GM21360 (cell line): ENCODE results near the gene TMEM63B.
"Not testable (repeated sequence)": the region's sequence is repeated elsewhere in the genome, so short reads cannot be mapped to it uniquely, and the experiment has no call there.

Experiments
- ATAC-seq: cut with Tn5 transposase; IDR thresholded peaks from one replicate; pipeline ENCODE4 v1.9.1; 2021; ENCODE audit warnings: mild to moderate bottlenecking, moderate library complexity; ENCODE audit not compliant: unreplicated experiment

The TMEM63B gene

DNA sequence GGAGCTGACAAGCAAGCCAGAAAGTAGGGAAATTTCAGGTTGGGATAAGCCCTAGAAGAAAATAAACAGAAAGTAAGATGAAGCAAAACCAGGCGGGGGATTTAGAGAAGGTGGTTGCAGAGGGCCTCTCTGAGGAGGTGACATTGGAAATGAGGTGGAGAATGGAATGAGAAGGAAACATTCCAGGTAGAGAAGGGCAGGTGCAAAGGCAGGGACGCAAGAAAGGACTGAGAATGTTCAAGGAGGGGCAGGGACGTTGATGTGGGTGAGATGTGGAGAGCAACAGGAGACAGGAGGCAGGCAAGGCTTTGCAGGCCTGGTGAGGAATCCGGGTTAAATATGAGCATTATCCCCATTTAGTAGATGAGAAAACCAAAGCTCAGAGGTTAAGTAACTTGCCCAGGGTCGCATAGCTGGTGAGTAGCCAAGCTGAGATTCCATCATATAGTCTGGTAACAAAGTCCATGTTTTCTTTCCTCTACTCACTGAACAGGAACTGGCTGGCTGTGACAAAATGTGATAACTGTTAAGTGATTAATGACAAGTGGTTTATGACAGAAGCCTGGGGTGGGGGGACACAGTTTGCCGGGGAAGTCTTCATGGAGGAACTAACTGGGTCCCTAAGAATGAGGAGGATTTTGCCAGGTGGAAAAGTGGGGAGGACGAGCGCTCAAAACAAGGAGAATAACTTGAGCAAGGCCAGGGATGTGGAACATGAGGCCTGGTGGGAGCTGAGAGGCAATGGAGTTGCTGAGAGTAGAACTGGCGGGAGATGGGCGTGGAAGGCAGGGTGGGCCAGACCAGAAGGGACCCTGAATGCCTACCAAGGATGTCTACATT lies 32.7 kb upstream of the TMEM63B start:
- ATAC-seq, result no peak

DNA sequence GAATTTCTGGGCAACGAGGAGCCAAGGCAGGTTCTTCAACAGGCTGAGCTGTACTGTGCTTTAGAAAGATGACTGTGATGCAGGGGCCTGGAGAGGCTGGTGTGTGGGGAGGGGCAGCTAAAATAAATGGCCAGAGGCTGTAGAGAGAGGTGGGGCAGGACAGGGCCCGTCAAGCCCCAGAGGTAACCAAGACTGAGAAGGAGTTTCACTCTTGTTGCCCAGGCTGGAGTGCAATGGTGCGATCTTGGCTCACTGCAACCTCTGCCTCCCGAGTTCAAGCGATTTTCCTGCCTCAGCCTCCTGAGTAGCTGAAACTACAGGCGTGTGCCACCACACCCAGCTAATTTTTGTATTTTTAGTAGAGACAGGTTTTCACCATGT lies 32.1 kb upstream of the TMEM63B start:
- not testable (repeated sequence) for ATAC-seq

DNA sequence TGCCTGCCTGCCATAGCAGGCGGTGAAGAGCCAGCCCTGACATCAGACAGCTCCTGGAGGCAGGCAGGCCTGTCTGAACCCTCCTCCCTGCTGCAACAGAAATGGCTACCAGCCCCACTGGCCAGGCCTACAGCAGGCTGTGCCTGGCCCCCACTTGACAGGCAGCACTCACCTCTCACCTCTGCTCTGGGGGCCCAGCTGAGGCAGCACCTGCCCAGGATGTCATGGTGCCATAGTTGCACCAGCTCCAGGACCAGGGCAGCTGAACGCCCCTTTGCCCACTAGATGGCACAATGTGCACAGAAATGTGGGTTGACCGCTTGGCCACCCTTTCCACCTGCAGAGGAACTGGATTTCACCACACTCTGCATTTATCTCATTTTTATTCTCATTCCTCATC lies 30.7 kb upstream of the TMEM63B start:
- ATAC-seq, result no peak

DNA sequence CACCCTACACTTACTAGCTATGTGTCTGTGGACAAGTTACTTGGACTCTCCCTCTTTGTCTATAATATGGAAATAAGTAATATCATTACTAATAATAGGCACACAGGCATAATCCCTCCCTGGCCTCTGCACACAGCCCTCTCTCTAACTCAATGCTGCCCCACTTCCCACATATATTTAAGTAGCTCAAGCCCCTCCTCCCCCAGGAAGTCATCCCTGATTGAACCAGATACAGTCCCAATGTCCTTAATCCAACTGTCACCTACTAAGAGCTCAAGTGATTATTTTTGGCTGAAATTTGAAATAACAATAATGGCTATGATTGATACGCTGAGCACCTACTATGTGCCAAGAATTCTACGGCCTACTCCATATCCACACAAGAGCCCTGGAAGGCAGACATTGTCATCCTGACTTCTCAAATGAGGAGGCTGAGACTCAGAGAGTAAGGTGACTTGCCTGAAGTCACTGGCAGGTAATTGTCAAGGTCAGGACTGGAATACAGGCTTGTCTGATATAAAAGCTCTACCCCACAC lies 29.5 kb upstream of the TMEM63B start:
- ATAC-seq, result no peak

DNA sequence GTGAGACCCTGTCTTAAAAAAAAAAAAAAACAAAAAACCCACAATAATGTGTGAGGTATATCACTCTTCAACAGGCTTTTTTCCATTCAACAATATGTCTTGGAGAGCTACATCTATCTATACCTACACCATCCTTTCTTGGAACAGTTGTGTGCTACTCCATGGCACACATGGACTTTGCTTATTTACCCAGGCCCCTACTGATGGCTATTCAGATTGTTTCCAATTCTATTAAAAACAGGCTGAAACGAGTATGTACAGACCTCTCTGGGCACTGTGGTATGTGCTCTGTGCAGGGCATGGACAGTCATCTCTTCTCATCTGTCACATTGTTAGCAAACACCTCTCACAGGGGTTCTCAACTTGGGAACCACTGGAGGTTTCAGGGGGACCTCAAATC lies 28.2 kb upstream of the TMEM63B start:
- ATAC-seq, result no peak

DNA sequence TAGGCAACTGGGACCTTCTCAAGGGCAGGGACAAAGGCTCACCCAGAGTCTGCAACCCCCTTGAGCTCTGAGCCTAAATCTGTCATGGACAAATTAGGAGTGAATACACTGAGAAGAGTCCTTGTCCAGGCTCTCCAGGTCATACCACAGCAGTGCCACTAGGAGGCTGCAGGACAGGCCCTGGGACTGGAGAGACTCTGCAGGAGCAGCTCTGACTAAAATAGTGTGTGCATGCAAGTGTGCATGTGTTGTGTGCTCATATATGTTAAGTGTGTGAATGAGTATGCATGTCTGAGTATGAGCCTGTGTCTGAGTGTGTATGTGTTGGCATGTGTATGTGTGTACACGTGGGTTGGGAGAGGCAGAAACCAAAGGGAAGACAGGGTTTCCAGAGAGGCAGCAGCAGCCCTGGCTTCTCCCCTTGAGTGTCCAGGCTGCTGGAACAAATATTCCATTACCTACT lies 27.2 kb upstream of the TMEM63B start:
- ATAC-seq, result no peak

DNA sequence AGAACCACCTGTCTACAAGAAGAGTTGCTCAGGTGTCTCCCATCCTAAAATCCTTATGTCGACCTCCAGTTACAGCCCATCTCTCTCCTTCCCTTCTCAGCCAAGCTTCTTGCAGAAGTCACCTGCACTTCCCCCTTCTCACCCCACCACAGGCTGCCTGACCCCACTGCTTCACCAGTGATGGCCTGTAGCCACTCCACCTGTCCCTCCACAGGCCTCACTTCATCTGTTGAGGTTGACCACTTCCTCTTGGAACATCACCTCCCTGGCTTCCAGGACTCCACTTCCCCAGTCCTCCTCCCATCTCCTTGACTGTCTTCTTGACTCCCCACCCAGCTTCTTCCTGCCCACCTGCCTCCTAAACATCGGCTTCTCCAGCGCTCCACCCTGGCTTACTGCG lies 25.5 kb upstream of the TMEM63B start:
- ATAC-seq, result no peak

DNA sequence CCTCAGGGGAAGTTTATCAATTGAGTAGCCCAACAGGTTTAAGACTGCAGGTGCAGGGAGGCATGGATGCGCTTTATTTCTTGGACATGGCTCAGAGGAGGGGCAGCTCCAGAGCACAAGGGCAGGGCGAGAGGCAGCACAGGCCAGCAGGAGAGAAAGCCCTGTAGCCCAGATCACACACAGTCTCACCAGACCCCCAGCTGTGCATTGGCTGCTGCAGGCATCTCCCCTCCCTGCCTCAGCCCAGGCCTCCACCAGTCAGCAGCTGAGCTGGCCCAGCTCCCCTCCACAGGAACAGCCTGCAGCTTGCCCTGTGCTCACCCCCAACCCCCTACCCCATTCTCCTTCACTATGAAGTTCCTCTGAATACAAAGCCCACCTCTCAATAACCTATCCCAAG lies 24.8 kb upstream of the TMEM63B start:
- no peak for ATAC-seq

DNA sequence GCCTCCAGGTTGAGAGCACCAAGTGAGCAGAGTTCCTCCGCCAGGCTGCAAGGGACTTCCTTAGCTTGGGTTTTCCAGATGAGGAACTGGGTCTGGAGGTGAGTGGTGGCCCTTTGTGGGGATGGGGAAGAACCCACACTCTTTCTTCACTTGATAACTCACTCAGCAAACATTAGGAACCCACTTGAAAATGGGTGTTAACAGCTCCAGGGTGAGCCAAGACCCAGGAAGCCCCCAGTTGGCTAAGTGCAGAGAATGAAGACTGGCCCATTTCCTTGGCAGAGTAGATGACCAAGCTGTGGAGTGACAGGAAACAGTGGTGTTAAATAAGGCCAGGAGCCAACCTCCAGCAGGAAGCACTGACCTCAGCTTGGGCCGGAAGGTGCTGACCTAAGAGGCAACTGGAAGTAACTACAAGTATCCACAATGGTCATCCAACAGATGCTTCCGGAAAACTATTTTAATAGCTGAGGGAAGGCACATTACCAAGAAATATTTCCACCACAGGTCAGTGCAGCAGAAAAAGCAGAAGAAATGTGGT lies 22.8 kb upstream of the TMEM63B start:
- ATAC-seq, result no peak

DNA sequence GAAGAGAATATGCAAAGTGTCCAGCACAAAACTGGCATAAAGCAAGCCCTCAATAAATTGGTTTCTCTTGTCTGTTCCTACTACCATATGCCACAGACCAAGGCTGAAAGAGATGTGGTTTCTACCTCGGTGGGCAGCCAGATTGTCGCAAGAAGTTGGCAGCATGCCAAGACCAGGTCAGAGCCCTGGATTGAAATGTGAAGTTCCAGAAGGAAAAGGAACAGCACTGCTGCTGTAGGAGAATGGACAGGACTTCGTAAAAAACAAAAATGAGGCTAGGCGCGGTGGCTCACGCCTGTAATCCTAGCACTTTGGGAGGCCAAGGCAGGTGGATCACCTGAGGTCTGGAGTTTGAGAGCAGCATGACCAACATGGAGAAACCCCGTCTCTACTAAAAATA lies 22.2 kb upstream of the TMEM63B start:
- ATAC-seq, result no peak

DNA sequence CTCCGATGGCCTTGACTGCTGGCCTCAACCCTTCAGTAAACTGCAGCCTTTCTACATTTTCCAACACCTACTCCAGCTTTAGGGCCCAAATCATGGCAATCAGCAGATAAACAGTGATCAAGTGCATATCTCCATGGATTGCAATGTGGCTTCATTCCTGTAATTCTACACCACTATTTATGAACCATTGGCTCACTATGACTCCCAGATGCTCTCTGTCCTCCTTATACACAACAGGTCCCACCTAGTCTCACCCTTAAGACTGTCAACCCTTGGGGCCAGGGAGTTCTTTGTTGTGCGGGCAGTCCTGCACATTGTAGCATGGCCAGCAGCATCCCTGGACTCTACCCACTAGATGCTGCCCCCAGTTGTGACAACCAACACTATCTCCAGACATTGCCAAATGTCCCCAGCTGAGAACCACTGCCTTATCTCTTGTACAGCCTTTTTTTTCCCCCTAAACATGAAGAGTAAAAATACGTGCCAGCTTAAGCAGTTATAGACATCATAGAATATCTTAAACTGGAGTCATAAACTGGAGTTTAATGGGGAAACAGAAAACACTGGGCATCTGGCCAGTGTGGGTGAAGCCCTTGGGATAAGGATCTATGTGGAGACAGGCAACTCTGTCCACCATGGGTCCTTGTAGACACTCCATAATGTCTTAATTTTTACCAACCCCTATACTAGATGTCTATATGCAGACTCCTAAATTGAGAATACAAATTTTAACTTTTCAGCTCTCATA lies 21.2 kb upstream of the TMEM63B start:
- no peak for ATAC-seq

DNA sequence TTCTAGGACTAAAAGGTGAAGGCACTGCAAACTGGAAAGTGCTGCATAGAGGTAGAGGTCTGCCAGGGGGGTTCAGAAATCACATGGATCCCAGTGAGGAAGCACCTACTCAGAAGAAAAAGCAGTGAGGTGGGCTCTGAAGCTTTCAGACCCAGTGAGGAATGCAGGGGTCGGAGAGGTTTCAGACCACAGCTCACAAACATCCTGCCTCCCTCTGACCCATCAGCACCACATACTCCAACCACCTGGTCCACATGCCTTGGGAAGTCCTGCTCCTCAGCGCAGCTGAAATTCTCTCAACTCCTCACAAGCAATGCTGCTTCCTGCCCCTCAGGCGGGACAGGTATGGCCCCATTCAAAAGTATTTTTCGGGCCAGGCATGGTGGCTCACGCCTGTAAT lies 20.3 kb upstream of the TMEM63B start:
- ATAC-seq, result no peak

DNA sequence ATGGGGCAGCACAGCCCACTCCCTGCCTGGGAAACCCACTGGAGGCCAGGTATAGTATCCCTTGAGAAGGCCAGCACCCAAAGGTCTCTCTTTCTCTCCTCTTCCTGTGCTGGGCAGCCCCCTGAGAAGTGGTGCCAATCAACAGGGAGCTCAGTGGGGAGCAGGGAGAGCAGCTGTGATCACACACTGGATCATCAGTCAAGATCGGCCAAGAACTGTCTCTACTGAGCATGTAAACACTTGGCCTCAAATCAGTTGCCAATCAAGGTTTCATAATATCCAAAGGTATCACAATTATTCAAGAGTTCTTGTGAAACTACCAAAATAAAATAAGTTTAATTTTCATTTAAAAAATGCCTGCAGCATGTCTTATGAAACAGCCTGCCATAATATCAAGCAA lies 18.9 kb upstream of the TMEM63B start:
- ATAC-seq, result no peak

DNA sequence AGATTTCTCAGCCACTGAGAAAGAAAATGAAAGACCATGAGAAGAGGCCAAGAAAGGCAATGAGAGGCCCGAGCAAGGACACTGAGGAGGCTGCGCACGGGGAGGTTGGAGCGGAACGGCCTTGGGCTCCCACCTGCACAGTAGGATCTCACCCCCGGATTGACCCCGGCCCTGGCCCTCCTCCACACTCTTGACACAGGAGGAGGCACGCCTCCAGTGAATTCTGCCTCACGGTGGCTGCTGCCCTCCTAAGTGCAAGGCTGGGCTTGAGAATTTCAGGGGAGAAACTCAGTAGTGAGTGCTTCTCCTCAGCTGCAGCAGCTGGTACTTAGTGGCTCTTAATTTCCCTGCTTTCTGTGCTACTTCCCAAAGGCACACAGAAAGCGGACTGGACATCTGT lies 18.1 kb upstream of the TMEM63B start:
- no peak for ATAC-seq

DNA sequence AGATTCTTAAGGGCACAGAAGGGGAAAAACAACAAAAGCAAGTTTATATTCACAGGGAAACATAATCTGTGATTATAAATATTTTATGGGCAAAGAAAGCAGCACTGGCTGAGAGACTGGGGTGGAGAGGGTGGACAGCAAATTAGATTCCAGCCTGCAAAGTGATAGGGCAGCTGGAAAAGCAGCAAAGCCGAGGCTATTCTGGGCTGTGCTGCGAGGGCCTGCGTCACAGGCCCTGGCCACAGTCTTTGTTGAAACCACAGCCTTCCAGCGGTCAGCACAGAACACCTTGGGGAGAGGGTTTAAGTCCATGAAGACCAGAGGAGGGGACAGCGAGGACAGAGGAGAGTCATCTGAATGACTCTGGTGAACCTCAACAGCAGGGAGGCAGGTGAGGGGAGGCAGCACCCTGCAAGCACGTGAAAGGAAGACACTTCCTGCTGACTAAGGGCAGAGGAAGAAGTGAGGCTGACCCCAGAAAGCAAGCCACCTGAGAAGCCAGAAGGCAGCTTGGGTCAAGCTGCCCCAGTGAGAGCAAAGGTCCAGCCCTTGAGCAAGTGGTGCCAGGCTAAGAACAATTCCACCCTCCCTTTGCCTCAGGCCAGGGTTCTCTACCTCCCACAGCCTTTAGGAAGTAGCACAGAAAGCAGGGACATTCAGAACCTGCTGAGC lies 17.2 kb upstream of the TMEM63B start:
- ATAC-seq, result no peak

DNA sequence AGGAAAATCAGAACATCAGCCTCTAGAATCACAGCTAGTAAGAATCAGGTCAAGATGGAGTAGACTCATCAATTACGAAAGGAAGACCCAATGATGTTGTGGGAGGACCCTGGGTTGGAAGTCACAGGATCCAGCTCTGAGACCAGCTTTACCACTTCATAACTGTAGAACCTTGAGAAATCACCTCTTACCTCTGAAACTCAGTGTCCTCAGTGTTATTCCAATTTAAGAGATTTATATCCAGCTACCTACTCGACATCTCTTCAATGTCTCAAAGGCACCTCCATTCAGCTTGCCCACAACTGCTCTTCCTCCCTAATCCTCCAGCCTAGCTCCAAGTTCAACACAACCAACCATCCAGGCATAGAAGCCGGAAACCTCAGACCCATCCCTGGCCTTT lies 16.4 kb upstream of the TMEM63B start:
- no peak for ATAC-seq

DNA sequence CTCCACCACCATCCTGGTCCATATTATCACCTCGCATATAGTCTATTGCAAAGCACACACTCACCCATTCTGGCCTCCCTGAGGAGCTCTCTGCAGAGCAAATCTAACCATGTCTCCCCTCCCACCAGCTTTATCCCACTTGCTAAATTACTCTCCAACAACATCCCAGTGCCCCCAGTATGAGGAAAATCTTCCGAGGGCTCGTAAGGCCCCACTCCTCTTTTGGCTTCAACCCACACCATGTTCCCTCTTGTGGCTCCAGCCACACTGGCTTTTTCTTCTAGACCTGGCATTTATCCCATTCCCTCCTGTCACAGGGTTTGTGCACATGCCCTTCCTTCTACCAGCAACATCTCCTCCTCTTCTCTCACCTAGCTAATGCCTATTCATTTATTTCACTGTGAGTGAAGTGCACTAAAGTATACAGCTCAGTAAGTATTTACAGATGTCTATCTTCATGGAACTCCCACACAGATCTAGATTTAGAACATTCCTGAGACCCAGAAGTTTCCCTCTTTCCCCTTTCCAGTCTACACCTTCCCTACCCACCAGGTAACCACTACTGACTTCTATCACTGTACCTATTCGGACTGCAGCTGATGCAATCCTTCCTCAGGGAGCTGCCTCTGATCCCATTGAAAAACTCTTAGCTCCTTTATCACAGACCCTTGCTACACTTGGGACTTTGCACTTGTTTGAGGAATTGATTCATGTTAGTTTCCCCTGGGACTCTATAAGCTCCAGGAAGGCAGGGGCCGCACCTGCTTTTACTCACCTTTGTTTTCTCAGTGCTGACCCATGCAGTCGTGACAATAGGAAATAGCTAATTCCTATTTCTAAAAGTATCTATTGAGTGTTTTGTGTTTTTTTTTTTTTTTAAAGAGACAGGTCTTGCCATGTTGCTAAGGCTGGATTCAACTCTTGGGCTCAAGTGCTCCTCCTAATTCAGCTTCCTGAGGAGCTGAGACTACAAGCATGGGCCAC lies 15.6 kb upstream of the TMEM63B start:
- ATAC-seq, result no peak

DNA sequence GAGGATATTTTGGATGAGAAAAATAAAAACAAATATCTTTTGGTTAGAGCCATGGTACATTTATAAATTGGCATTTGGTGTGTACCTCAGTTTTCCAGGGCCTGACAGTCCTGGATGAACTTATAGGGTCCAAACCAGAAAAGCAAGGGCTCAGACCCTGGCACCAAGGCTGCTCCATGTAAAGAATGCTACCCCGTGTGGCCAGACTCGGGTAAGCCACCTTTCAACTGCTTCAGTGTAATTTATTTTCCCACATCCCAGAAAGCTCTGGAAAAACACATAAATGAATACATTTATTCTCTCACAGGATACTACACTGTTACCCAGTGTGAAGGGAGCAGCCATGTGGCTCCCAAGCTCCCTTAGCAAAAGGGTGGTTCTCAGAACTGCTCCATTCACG lies 13.9 kb upstream of the TMEM63B start:
- ATAC-seq, result no peak

DNA sequence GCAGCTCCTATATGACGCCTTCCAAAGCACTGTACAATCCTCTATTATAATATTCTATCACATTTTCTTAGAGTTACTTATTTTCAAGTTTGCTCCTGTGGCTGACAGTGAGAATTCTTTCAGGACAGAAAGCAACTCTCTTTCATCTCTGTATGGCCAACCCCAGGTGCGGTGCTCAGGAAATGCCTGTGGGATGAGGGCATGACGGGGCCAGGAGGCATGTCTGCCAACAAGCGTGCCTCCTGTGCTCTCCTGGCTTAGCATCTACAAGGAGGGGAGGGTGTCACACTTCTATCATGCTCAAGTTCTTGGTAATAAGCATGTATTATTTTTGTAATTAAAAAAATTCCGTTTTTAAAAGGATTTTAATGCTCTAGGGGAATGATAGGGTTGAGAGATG lies 11.5 kb upstream of the TMEM63B start:
- no peak for ATAC-seq
